Astrocyte (in vitro differentiated cells and primary cell): ENCODE measurements around the gene RBM20. TPM values are rescaled to one million over a fixed set of nuclear protein-coding genes. Genes with fewer than 3 reads are reported as not detected.

Source experiments
- DNase-seq: peaks from one replicate; pipeline ENCODE4 v3.0.0-alpha.2; 2010; ENCODE audit warnings: low read depth
- FAIRE-seq: peaks from 2 replicates; lab custom pipeline; 2011; peaks lifted over from hg19 to GRCh38; lab: Jason Lieb, UNC
- H2AFZ ChIP-seq: 2 replicates; pipeline ENCODE4 v1.6.0; 2012; ENCODE audit warnings: low read depth, low read length, inconsistent platforms
- H3K27ac ChIP-seq: 2 replicates; pipeline ENCODE4 v1.5.1; 2011; ENCODE audit warnings: low read depth, low read length, inconsistent platforms
- H3K27me3 ChIP-seq: 2 replicates; pipeline ENCODE4 v1.6.0; 2011; ENCODE audit warnings: low read length, inconsistent platforms; ENCODE audit not compliant: insufficient read depth
- H3K36me3 ChIP-seq: 2 replicates; pipeline ENCODE4 v1.5.1; 2011; ENCODE audit warnings: low read length, inconsistent platforms; ENCODE audit not compliant: insufficient read depth
- H3K4me1 ChIP-seq: 2 replicates; pipeline ENCODE4 v1.5.1; 2011; ENCODE audit warnings: low read length, inconsistent platforms; ENCODE audit not compliant: insufficient read depth
- H3K4me2 ChIP-seq: 2 replicates; pipeline ENCODE4 v1.6.0; 2012; ENCODE audit warnings: low read length, inconsistent platforms
- H3K4me3 ChIP-seq: 2 replicates; pipeline ENCODE4 v1.5.1; 2011; ENCODE audit warnings: low read depth, mild to moderate bottlenecking, low read length, inconsistent platforms; ENCODE audit not compliant: insufficient read depth
- H3K79me2 ChIP-seq: 2 replicates; pipeline ENCODE4 v1.6.0; 2012; ENCODE audit warnings: mild to moderate bottlenecking, low read length, inconsistent platforms; ENCODE audit not compliant: insufficient read depth
- H3K9ac ChIP-seq: 2 replicates; pipeline ENCODE4 v1.6.0; 2012; ENCODE audit warnings: mild to moderate bottlenecking, low read length, inconsistent platforms
- H3K9me3 ChIP-seq: 2 replicates; pipeline ENCODE4 v1.5.1; 2012; ENCODE audit warnings: low read depth, mild to moderate bottlenecking, low read length, inconsistent platforms; ENCODE audit not compliant: insufficient read depth
- H4K20me1 ChIP-seq: 2 replicates; pipeline ENCODE4 v1.6.0; 2012; ENCODE audit warnings: low read length, inconsistent platforms; ENCODE audit not compliant: insufficient read depth
- H3K27ac Mint-ChIP-seq: one replicate; pipeline ENCODE4 v1.8.0; 2021; ENCODE audit warnings: mild to moderate bottlenecking, mixed read lengths; ENCODE audit not compliant: unreplicated experiment
- H3K27me3 Mint-ChIP-seq: one replicate; pipeline ENCODE4 v1.8.0; 2021; ENCODE audit warnings: low read depth, mixed read lengths; ENCODE audit not compliant: unreplicated experiment
- H3K36me3 Mint-ChIP-seq: one replicate; pipeline ENCODE4 v1.8.0; 2021; ENCODE audit warnings: low read depth, mixed read lengths; ENCODE audit not compliant: unreplicated experiment
- H3K4me1 Mint-ChIP-seq: one replicate; pipeline ENCODE4 v1.8.0; 2021; ENCODE audit warnings: low read depth, mixed read lengths; ENCODE audit not compliant: unreplicated experiment
- H3K4me3 Mint-ChIP-seq: one replicate; pipeline ENCODE4 v1.8.0; 2021; ENCODE audit warnings: mild to moderate bottlenecking, moderate library complexity, mixed read lengths; ENCODE audit not compliant: unreplicated experiment
- H3K9me3 Mint-ChIP-seq: one replicate; pipeline ENCODE4 v1.8.0; 2021; ENCODE audit warnings: mild to moderate bottlenecking, mixed read lengths; ENCODE audit not compliant: unreplicated experiment
- CTCF ChIP-seq: IDR thresholded peaks from 2 replicates; pipeline ENCODE4 v1.5.1; 2011; ENCODE audit warnings: low read depth, mild to moderate bottlenecking, inconsistent platforms, low read length, moderate library complexity; ENCODE audit not compliant: insufficient read depth
- EZH2 ChIP-seq: IDR thresholded peaks from 2 replicates; pipeline ENCODE4 v1.6.1; 2012; ENCODE audit warnings: mild to moderate bottlenecking, low read length, inconsistent platforms; ENCODE audit not compliant: insufficient read depth
- total RNA-seq: library from RNA; stranded (reverse); gene quantifications from 2 replicates; pipeline ENCODE4 v1.2.1, GENCODE V29; 2021

RBM20 gene
- total RNA-seq, 1 donor from 2014 or later, result 1.5 TPM

- no peak overlapping the region for H2AFZ ChIP-seq
- DNase-seq (no peak), FAIRE-seq (no peak)
- Mint-ChIP-seq H3K9me3 (no peaks in the 10 kb centered on the region), H3K27me3 (peaks cover 33% of the 10 kb centered on the region), H3K4me3 (no peak overlapping the region), H3K4me1 (peaks cover 5% of the 10 kb centered on the region), H3K36me3 (no peaks in the 10 kb centered on the region), H3K27ac (no peak overlapping the region)
- no peak overlapping the region for H3K9ac ChIP-seq
- H3K27me3 ChIP-seq, result no peaks in the 10 kb centered on the region
- no peak overlapping the region for H3K4me3 ChIP-seq
- H3K4me2 ChIP-seq, result no peak overlapping the region
- H3K27ac ChIP-seq, result no peak overlapping the region
- TF ChIP-seq EZH2, result no peak
- H3K79me2 ChIP-seq, result no peaks in the 10 kb centered on the region
- no peaks in the 10 kb centered on the region for H3K9me3 ChIP-seq
- no peaks in the 10 kb centered on the region for H4K20me1 ChIP-seq
- H3K4me1 ChIP-seq, result no peaks in the 10 kb centered on the region
- H3K36me3 ChIP-seq, result no peaks in the 10 kb centered on the region
These were observed 26.5 kb upstream of the RBM20 start for GRCh38 chr10:110617425-110618229.

- Mint-ChIP-seq H3K4me3 (no peak overlapping the region), H3K9me3 (no peaks in the 10 kb centered on the region), H3K27ac (no peak overlapping the region), H3K36me3 (no peaks in the 10 kb centered on the region), H3K27me3 (peaks cover 32% of the 10 kb centered on the region), H3K4me1 (peaks cover 5% of the 10 kb centered on the region)
- FAIRE-seq (no peak), DNase-seq (no peak)
- no peaks in the 10 kb centered on the region for H3K36me3 ChIP-seq
- no peak overlapping the region for H3K4me3 ChIP-seq
- TF ChIP-seq EZH2, result no peak
- no peak for TF ChIP-seq CTCF
- no peak overlapping the region for H3K9ac ChIP-seq
- H2AFZ ChIP-seq, result no peak overlapping the region
- no peaks in the 10 kb centered on the region for H4K20me1 ChIP-seq
- no peak overlapping the region for H3K27ac ChIP-seq
- no peaks in the 10 kb centered on the region for H3K79me2 ChIP-seq
- no peak overlapping the region for H3K4me2 ChIP-seq
- H3K27me3 ChIP-seq, result no peaks in the 10 kb centered on the region
- no peaks in the 10 kb centered on the region for H3K4me1 ChIP-seq
- no peaks in the 10 kb centered on the region for H3K9me3 ChIP-seq
These were observed 25.9 kb upstream of the RBM20 start for GRCh38 chr10:110618230-110618610.

- Histone ChIP-seq H3K27me3 (no peaks in the 10 kb centered on the region), H4K20me1 (no peaks in the 10 kb centered on the region), H2AFZ (no peak overlapping the region), H3K27ac (no peak overlapping the region), H3K4me1 (no peaks in the 10 kb centered on the region), H3K4me3 (no peak overlapping the region), H3K36me3 (no peaks in the 10 kb centered on the region), H3K79me2 (no peaks in the 10 kb centered on the region), H3K9ac (no peak overlapping the region), H3K9me3 (no peaks in the 10 kb centered on the region), H3K4me2 (no peak overlapping the region)
- DNase-seq (no peak), FAIRE-seq (no peak)
- no peaks in the 10 kb centered on the region for H3K36me3 Mint-ChIP-seq
- peaks cover 29% of the 10 kb centered on the region for H3K27me3 Mint-ChIP-seq
- no peak for TF ChIP-seq CTCF
- no peak for TF ChIP-seq EZH2
- no peaks in the 10 kb centered on the region for H3K9me3 Mint-ChIP-seq
- no peak overlapping the region for H3K27ac Mint-ChIP-seq
- H3K4me3 Mint-ChIP-seq, result no peak overlapping the region
- H3K4me1 Mint-ChIP-seq, result peaks cover 5% of the 10 kb centered on the region
These were observed 24.4 kb upstream of the RBM20 start for GRCh38 chr10:110619514-110620397.
